Measurements from ENCODE around the gene THAP4. TPM values are rescaled to one million over a fixed set of nuclear protein-coding genes. Genes with fewer than 3 reads are reported as not detected.

The THAP4 gene
- total RNA-seq, 1 donor from 2014 or later, result 51.6 TPM

DNA sequence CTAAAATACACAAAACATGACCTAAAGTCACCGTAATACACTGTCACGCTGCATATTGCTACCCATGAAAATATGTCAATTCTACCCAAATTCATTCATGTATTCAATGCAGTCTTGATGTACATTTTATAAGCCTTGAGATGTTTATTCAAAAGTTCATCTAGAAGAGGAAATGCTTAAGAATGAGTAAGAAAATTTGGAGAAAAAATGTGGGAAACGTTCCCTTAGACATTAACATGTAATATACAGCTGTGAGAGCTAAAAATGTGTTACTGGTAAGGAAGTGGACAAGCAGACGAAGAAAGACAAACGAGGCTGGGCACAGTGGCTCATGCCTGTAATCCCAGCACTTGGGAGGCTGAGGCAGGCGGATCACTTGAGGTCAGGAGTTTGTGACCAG lies 37.3 kb downstream of the THAP4 start:
- peaks cover 23% of the 10 kb centered on the region for H3K36me3 Mint-ChIP-seq (ENCODE audit: unreplicated experiment)
- TF ChIP-seq, protein P1, sequence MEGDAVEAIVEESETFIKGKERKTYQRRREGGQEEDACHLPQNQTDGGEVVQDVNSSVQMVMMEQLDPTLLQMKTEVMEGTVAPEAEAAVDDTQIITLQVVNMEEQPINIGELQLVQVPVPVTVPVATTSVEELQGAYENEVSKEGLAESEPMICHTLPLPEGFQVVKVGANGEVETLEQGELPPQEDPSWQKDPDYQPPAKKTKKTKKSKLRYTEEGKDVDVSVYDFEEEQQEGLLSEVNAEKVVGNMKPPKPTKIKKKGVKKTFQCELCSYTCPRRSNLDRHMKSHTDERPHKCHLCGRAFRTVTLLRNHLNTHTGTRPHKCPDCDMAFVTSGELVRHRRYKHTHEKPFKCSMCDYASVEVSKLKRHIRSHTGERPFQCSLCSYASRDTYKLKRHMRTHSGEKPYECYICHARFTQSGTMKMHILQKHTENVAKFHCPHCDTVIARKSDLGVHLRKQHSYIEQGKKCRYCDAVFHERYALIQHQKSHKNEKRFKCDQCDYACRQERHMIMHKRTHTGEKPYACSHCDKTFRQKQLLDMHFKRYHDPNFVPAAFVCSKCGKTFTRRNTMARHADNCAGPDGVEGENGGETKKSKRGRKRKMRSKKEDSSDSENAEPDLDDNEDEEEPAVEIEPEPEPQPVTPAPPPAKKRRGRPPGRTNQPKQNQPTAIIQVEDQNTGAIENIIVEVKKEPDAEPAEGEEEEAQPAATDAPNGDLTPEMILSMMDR (IDR thresholded peaks at IDR 0.05), result no peak
- DNase-seq (ENCODE audit: extremely low spot score, unreplicated experiment), result no peak
- H3K27ac Mint-ChIP-seq (ENCODE audit: unreplicated experiment), result no peak overlapping the region
- no peaks in the 10 kb centered on the region for H3K9me3 Mint-ChIP-seq (ENCODE audit: unreplicated experiment)
- H3K27me3 Mint-ChIP-seq (ENCODE audit: unreplicated experiment), result no peaks in the 10 kb centered on the region
- no peak overlapping the region for H3K4me3 Mint-ChIP-seq (ENCODE audit: unreplicated experiment)
- H3K4me1 Mint-ChIP-seq (ENCODE audit: unreplicated experiment), result peaks cover 3% of the 10 kb centered on the region

DNA sequence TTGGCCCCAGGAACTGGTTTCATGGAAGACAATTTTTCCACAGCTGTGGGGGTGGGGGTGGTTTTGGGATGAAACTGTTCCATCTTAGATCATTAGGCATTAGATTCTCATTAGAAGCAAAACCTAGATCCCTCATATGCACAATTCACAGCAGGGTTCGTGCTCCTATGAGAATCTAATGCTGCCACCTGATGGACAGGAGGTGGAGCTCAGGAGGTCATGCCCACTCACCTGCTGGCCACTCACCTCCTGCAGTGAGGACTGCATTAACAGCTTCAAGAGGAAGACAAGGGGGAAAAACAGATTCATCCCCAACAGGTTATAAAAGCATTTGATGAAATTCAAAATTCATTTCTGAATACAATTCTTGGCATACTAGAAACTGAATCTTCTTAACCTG lies 38.5 kb downstream of the THAP4 start:
- no peak for DNase-seq (ENCODE audit: extremely low spot score, unreplicated experiment)
- peaks cover 3% of the 10 kb centered on the region for H3K4me1 Mint-ChIP-seq (ENCODE audit: unreplicated experiment)
- no peak overlapping the region for H3K4me3 Mint-ChIP-seq (ENCODE audit: unreplicated experiment)
- H3K9me3 Mint-ChIP-seq (ENCODE audit: unreplicated experiment), result no peaks in the 10 kb centered on the region
- peaks cover 27% of the 10 kb centered on the region for H3K36me3 Mint-ChIP-seq (ENCODE audit: unreplicated experiment)
- H3K27me3 Mint-ChIP-seq (ENCODE audit: unreplicated experiment), result no peaks in the 10 kb centered on the region
- no peak overlapping the region for H3K27ac Mint-ChIP-seq (ENCODE audit: unreplicated experiment)
- TF ChIP-seq, protein P1 (IDR thresholded peaks at IDR 0.05), result peak; percentile 46

DNA sequence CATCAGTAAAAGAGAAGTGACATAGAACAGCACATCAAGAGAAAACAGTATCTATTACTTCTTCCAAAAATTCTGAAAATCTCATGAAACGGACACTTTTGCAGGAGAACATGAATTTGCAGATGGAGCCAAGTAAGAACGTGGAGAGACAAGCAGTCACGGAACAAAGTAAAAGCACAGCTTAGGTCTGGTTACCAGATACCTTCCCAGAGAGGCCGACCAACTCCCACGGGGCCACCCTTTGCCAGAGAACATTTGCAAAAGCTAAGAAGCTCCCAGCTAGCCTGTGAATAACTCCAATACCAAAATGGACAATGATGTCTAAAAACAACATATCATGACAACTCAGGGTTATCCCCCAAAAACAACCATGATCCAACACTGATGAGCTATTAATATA lies 38.9 kb downstream of the THAP4 start:
- DNase-seq (ENCODE audit: extremely low spot score, unreplicated experiment), result no peak
- Mint-ChIP-seq H3K36me3 (ENCODE audit: unreplicated experiment) (peaks cover 26% of the 10 kb centered on the region), H3K9me3 (ENCODE audit: unreplicated experiment) (no peaks in the 10 kb centered on the region), H3K4me3 (ENCODE audit: unreplicated experiment) (no peak overlapping the region), H3K4me1 (ENCODE audit: unreplicated experiment) (peaks cover 3% of the 10 kb centered on the region), H3K27me3 (ENCODE audit: unreplicated experiment) (no peaks in the 10 kb centered on the region), H3K27ac (ENCODE audit: unreplicated experiment) (no peak overlapping the region)
- TF ChIP-seq, protein P1 (IDR thresholded peaks at IDR 0.05), result no peak

DNA sequence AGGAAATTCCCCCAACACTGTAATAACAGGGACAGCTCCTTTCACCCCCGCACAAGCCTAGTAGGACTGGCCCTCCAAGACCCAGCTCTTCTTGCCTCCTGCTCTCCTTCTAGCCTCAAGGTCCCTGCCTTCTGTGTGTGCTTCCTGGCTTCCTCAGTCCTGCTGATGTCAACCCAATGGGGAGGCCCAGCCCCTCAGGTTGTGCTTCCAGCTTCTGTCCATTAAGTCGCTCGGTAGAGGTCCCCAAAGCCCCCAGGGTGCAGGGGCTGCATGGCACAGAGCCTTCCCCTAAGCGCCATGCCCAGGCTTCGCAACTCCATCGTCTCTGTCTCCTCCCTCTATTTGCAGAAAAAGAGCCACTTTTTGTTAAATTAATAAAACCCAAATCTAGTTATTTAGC lies 39.4 kb downstream of the THAP4 start:
- DNase-seq (ENCODE audit: extremely low spot score, unreplicated experiment), result no peak
- TF ChIP-seq, protein P1 (IDR thresholded peaks at IDR 0.05), result no peak
- H3K36me3 Mint-ChIP-seq (ENCODE audit: unreplicated experiment), result peaks cover 26% of the 10 kb centered on the region
- H3K27me3 Mint-ChIP-seq (ENCODE audit: unreplicated experiment), result no peaks in the 10 kb centered on the region
- no peak overlapping the region for H3K4me3 Mint-ChIP-seq (ENCODE audit: unreplicated experiment)
- H3K4me1 Mint-ChIP-seq (ENCODE audit: unreplicated experiment), result peaks cover 3% of the 10 kb centered on the region
- H3K27ac Mint-ChIP-seq (ENCODE audit: unreplicated experiment), result peak overlapping the region; percentile 8
- no peaks in the 10 kb centered on the region for H3K9me3 Mint-ChIP-seq (ENCODE audit: unreplicated experiment)

DNA sequence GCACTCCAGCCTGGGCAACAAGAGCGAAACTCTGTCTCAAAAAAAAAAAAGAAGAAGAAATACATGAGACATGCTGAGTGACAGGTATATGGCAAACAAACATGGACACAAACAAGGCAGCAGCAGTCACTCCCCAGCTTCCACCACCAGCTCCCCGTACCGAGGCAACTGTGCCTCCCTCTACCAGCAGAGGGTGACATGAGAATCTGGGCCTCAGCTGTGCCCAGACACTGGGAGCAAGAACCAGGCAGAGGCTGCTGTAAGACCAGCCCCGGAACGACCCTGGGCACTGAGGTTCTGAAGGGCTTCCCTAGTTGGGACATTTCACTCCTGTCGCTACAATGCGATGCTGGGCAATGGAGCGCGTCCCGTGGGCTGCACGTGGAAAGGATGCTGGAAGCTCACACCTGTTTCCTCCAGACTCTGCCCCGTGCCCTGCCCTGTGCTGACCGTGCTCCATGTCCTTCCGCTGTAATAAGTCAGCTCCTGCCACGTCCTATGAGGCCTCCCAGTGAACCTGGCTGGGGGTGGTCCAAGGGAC lies 41.3 kb downstream of the THAP4 start:
- no peak for DNase-seq (ENCODE audit: extremely low spot score, unreplicated experiment)

More for the DNA sequence above, 41.3 kb downstream of the THAP4 start:
- TF ChIP-seq, protein P1 (IDR thresholded peaks at IDR 0.05), result peak; percentile 46
- no peaks in the 10 kb centered on the region for H3K9me3 Mint-ChIP-seq (ENCODE audit: unreplicated experiment)
- peaks cover 3% of the 10 kb centered on the region for H3K4me1 Mint-ChIP-seq (ENCODE audit: unreplicated experiment)
- H3K4me3 Mint-ChIP-seq (ENCODE audit: unreplicated experiment), result no peak overlapping the region
- no peaks in the 10 kb centered on the region for H3K27me3 Mint-ChIP-seq (ENCODE audit: unreplicated experiment)
- peaks cover 21% of the 10 kb centered on the region for H3K36me3 Mint-ChIP-seq (ENCODE audit: unreplicated experiment)
- no peak overlapping the region for H3K27ac Mint-ChIP-seq (ENCODE audit: unreplicated experiment)
